Measurements from ENCODE around the gene SORL1. TPM values are rescaled to one million over a fixed set of nuclear protein-coding genes. Genes with fewer than 3 reads are reported as not detected.

SORL1 gene
- polyA plus RNA-seq, 1 donor from 2014 or later: 6.5 TPM

GRCh38 chr11:121443688-121444275, 8.3 kb upstream of the SORL1 start:
- no peaks in the 10 kb centered on the region for H3K27me3 ChIP-seq (ENCODE audit: insufficient read depth, low read depth, low read length)
- H3K9me3 ChIP-seq (ENCODE audit: low read length): no peaks in the 10 kb centered on the region
- H3K4me3 ChIP-seq (ENCODE audit: low read length): no peak overlapping the region
- no peak overlapping the region for H3K4me2 ChIP-seq (ENCODE audit: low read length)
- H3K27ac ChIP-seq (ENCODE audit: low read length): no peak overlapping the region
- no peaks in the 10 kb centered on the region for H3F3A ChIP-seq (ENCODE audit: insufficient read depth, low read length, poor library complexity, severe bottlenecking)
- H3K9me2 ChIP-seq (ENCODE audit: insufficient read depth, low read length): no peaks in the 10 kb centered on the region
- TF ChIP-seq EZH2 (IDR thresholded peaks at IDR 0.05; ENCODE audit: borderline replicate concordance, insufficient read depth, low read length, poor library complexity, severe bottlenecking) (no peak), REST (IDR thresholded peaks at IDR 0.05; ENCODE audit: borderline replicate concordance) (no peak), RAD21 (conservative IDR thresholded peaks at IDR 0.05) (no peak)
- no peaks in the 10 kb centered on the region for H3K79me2 ChIP-seq (replicated peaks; ENCODE audit: insufficient read depth, low read length)
- H2AFZ ChIP-seq (ENCODE audit: low read depth, low read length): no peak overlapping the region
- no peaks in the 10 kb centered on the region for H4K20me1 ChIP-seq (ENCODE audit: insufficient read depth)
- H3K9ac ChIP-seq (ENCODE audit: low read length): no peak overlapping the region
- no peaks in the 10 kb centered on the region for H3K36me3 ChIP-seq (ENCODE audit: insufficient read depth, low read length)

DNA sequence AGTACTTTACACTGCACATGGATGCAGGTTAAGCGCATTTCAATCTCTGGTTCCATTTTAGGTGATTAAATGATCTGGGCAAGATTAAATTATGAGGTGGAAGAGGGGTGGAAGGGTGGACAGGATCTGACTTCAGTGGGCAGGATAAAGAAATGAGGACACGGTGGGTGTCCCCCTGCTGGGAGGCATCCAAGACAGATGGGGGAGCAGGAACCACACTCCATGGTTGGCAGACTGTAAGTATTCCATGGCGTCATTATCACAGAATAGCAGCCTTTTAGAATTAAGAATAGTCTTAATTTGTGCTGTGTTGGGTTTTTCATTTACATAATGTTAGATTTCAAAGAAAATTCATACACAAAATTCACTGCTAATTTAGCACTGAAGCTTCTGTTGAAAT, 7.6 kb upstream of the SORL1 start:
- H3K9me3 ChIP-seq (ENCODE audit: low read length): no peaks in the 10 kb centered on the region
- no peaks in the 10 kb centered on the region for H3K36me3 ChIP-seq (ENCODE audit: insufficient read depth, low read length)
- H3K9ac ChIP-seq (ENCODE audit: low read length): no peak overlapping the region
- no peak overlapping the region for H2AFZ ChIP-seq (ENCODE audit: low read depth, low read length)
- no peaks in the 10 kb centered on the region for H3K79me2 ChIP-seq (replicated peaks; ENCODE audit: insufficient read depth, low read length)
- no peak overlapping the region for H3K27ac ChIP-seq (ENCODE audit: low read length)
- no peak overlapping the region for H3K4me2 ChIP-seq (ENCODE audit: low read length)
- H3K4me3 ChIP-seq (ENCODE audit: low read length): no peak overlapping the region
- H3F3A ChIP-seq (ENCODE audit: insufficient read depth, low read length, poor library complexity, severe bottlenecking): no peaks in the 10 kb centered on the region
- no peaks in the 10 kb centered on the region for H4K20me1 ChIP-seq (ENCODE audit: insufficient read depth)
- no peaks in the 10 kb centered on the region for H3K27me3 ChIP-seq (ENCODE audit: insufficient read depth, low read depth, low read length)
- no peaks in the 10 kb centered on the region for H3K9me2 ChIP-seq (ENCODE audit: insufficient read depth, low read length)
- TF ChIP-seq SMC3 (conservative IDR thresholded peaks at IDR 0.05; ENCODE audit: poor library complexity) (no peak), MXI1 (conservative IDR thresholded peaks at IDR 0.05; ENCODE audit: poor library complexity, severe bottlenecking) (no peak), RAD21 (conservative IDR thresholded peaks at IDR 0.05) (no peak)

DNA sequence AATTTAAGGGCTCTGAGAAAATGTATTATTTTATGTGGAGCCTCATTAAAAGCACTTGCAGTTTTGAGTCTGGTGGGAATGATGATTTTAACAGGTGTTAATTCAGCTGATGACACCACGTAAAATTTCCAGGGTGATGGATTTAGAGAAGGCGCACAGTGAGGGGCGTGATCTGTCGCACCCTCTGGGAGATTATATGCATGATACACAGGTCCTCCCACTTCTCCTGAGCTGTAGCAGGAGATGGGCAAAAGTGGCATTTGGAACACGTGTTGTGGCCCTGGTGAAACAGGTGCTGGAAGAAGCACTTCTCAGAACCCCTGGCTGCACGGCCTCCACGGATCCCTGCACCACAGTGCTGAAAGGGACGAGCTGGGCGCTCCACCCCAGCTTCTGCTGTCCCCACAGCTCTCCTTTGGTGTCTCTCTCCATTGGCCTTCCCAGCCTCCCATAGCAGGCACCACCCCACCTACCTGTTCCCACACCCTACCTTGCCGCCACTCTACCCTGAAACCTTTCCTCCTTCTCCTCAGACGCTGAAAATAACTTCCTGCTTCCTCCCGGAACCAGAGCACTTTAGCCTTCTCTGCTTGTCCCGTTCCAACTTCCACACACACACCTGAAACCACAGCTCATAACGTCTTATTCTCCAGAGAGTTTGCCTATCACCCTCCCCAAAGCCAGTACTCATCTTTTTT, 6.9 kb upstream of the SORL1 start:
- H3K4me2 ChIP-seq (ENCODE audit: low read length): no peak overlapping the region
- no peak overlapping the region for H2AFZ ChIP-seq (ENCODE audit: low read depth, low read length)
- H3K9ac ChIP-seq (ENCODE audit: low read length): no peak overlapping the region

More for the DNA sequence above, 6.9 kb upstream of the SORL1 start:
- Histone ChIP-seq H3K27me3 (ENCODE audit: insufficient read depth, low read depth, low read length) (no peaks in the 10 kb centered on the region), H3K36me3 (ENCODE audit: insufficient read depth, low read length) (no peaks in the 10 kb centered on the region), H3K4me3 (ENCODE audit: low read length) (no peak overlapping the region), H4K20me1 (ENCODE audit: insufficient read depth) (no peaks in the 10 kb centered on the region), H3K79me2 (replicated peaks; ENCODE audit: insufficient read depth, low read length) (no peaks in the 10 kb centered on the region), H3K27ac (ENCODE audit: low read length) (no peak overlapping the region), H3K9me2 (ENCODE audit: insufficient read depth, low read length) (no peaks in the 10 kb centered on the region), H3K9me3 (ENCODE audit: low read length) (no peaks in the 10 kb centered on the region), H3F3A (ENCODE audit: insufficient read depth, low read length, poor library complexity, severe bottlenecking) (no peaks in the 10 kb centered on the region)
- TF ChIP-seq RAD21 (conservative IDR thresholded peaks at IDR 0.05) (no peak), SMC3 (conservative IDR thresholded peaks at IDR 0.05; ENCODE audit: poor library complexity) (no peak), EP300 (conservative IDR thresholded peaks at IDR 0.05; ENCODE audit: poor library complexity, severe bottlenecking) (no peak), POLR2AphosphoS5 (IDR thresholded peaks at IDR 0.05) (no peak), MXI1 (conservative IDR thresholded peaks at IDR 0.05; ENCODE audit: poor library complexity, severe bottlenecking) (no peak)

Measured in neural cell (in vitro differentiated cells).